AG08395 (cell line): ENCODE measurements around the gene WIPF2.
A peak's percentile ranks its signal among the peaks of the same experiment; 100 is the strongest.

Experiments used
- DNase-seq: peaks from one replicate; pipeline ENCODE4 v3.0.0; 2012; ENCODE audit warnings: mixed read lengths, low spot score

The WIPF2 gene

GRCh38 chr17:40327244-40327729 is 108.2 kb downstream of the WIPF2 start:
- DNase-seq = no peak

DNA sequence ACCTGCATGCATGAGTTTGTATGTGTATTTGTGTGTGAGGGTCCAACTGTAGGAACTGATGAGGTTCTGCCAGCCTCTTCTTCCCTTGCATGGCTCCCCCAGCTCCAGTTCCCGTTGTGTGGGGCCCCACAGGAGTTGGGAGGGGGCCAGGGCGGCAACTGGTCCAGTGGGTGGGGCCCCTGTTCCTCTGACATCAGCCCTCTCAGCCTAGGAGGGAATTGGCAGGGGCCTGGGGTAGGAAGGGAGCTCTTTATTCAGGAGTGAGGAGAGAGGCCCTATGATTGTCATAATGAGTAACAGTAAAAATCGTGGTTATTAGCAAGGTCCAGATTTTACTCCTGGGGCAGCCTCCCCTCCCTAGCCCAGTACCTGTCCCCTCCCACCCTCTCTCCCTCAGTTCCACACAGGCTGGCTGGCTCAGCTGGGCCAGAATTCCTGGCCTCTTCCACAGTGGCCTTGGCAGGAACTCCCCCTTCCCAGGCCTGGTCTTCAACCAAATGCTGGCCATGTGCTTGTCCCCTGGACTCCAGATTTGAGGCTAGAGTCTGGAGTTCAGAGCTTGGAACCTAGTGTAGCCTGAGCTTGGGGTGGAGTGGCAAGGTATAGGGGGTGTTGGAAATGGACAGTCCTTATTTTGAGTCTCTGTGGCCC is 108.8 kb downstream of the WIPF2 start:
- no peak for DNase-seq

DNA sequence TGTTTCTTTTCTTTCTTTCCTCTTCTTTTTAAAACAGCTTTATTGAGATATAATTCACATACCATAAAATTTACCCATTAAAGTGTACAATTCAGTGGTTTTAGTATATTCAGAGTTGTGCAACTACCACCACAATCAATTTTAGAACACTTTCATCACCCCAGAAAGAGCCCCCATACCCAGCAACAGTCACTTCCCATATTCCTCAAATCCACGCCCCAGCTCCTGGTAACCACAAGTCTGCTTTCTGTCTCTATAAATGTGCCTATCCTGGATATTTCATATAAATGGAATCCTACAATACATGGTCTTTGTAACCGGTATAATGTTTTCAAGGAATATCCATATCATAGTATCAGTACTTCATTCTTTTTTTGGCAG is 109.3 kb downstream of the WIPF2 start:
- no peak for DNase-seq

DNA sequence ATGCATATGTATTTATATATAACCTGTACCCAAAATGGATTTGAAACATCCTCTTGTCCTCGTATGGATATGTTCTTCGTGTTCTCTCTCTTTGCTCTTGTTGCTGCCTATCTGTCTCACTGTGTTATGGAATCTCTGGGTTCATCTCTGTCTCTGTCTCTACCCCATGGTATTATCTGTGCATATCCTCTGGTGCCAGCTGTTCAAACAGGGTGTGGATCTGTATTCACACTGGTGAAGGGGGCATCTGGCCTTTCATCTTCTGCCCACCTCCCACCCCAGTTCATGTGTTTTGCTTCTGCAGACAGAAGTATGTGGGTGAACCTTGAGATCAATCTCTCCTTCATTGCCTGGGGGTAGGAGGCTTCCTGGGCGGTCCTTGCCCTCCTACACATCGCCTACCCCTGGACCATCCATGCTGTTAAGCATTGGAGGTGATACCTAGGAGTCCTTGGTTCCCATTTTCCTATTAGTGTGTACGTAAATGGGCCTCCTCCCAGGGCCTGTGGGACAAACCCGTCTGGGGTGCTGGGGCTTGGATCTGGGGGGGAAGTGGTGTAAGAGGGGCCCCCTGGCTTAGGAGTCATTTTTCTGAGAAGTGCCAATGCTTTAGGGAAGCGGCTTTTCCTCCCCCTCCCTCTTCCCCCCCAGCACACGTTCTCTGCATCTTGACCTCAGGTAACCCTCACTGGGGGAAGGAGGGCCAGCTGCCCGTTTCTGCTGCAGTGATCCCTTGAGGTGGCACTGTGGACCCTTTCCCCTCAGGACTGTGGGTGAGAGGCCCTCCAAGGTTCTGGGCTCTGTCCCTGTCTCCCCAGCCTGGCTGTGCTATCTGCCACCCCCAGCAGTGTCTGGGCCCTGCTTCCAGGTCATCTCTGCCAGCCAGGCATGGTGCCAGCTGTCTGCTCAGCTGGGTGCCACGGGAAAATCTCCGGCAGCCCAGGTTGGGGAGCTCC is 111.0 kb downstream of the WIPF2 start:
- DNase-seq = no peak

DNA sequence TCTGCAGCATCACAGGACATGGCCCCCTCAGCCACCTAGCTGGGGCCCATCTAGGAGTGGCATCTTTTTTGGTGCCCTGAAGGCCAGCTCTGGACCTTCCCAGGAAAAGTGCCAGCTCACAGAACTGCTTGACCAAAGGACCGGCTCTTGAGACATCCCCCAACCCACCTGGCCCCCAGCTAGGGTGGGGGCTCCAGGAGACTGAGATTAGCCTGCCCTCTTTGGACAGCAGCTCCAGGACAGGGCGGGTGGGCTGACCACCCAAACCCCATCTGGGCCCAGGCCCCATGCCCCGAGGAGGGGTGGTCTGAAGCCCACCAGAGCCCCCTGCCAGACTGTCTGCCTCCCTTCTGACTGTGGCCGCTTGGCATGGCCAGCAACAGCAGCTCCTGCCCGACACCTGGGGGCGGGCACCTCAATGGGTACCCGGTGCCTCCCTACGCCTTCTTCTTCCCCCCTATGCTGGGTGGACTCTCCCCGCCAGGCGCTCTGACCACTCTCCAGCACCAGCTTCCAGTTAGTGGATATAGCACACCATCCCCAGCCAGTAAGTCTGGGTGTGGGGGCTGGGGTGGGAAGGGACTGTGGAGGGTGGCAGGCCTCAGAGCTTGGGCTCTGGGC is 111.9 kb downstream of the WIPF2 start:
- DNase-seq = no peak

DNA sequence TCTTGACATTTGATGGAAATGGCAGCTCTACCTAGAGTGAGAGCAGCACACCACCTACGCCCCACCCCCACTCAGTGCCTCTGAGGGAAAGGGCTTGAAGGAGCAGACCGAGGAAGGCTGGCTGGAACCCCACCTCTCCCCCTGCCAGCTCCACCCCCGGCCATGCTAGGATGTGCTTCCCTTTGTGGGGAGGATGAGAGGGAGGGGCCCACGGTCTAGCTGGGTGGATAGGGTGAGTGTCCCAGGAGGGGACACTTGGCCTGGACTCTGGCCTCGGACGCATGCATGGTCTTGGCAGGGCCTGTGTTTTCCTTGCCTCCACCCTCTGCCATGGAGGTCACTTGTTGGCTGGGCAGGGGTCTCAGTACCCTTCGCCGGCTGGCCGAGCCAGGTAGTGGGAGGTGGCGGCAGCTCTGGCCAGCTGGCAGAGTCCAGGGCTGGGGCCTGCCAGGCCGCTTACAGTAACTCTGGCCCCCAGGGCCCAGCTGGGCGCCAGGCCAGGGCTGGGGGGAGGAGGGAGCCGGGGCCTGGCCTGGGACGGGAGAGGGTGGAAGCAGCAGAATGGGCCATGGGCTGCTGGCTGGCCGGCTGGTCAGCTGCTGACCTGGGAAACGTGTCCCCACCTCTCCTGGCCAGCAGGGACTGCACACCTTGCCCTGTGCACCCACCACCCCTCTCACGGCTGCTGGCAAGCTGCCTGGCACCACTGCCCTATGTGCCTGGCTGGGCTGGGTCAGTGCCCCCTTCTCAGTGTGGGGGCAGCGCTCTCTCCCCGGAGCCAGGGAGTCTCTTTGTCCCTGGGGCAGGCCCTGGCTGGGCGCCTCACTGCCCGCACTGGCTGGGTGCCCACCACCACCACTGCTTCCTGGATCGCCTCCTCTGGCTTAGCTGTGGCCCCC is 112.9 kb downstream of the WIPF2 start:
- peak; percentile 79 for DNase-seq
